ENCODE results near the gene ZSCAN25. TPM values are rescaled to one million over a fixed set of nuclear protein-coding genes. Genes with fewer than 3 reads are reported as not detected.
"Not testable (repeated sequence)": the region's sequence is repeated elsewhere in the genome, so short reads cannot be mapped to it uniquely, and the experiment has no call there.

Gene ZSCAN25
- polyA plus RNA-seq, 10 donors, result 7.5 to 11.9 (median 10.1) TPM

DNA sequence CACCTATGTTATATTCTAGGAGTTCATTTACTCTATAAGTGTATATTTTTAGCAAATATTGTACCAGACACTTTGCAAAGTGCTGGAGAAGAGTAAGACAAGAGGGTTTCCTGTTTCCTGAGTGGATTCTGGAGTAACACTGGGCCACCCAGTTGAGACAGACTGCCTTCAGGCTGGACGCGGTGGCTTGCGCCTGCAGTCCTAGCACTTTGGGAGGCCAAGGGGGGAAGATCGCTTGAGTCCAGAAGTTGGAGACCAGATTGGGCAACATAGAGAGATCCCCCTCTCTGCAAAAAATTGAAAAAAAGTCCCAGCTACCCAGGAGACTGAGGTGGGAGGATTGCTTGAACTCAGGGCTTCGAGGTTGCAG lies 772 bp upstream of the ZSCAN25 start:
- DNase-seq, result no peak

DNA sequence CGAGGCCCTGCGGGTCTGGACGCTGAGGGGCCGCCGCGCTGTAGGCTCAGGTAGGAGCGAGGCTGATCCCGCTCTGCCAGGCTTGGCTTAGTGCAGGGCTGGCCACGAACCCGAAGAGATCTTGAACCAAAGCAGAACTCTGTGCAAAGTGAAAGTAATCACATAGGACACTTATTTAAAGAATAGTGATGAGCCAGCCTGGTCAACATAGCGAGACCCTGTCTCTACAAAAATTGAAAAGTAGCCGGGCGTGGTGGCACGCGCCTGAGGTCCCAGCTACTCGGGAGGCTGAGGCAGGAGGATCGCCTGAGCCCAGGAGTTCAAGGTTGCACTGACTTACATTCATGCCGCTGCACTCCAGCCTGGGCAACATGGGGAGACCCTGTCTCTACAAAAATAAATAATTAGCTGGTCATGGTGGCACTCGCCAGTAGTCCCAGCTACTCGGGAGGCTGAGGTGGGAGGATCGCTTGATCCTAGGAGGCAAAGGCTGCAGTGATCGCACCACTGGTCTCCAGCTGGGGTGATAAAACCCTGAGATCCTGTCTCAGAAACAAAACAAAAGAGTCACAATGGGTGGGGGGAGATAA lies 541 bp downstream of the ZSCAN25 start:
- no peak for DNase-seq

DNA sequence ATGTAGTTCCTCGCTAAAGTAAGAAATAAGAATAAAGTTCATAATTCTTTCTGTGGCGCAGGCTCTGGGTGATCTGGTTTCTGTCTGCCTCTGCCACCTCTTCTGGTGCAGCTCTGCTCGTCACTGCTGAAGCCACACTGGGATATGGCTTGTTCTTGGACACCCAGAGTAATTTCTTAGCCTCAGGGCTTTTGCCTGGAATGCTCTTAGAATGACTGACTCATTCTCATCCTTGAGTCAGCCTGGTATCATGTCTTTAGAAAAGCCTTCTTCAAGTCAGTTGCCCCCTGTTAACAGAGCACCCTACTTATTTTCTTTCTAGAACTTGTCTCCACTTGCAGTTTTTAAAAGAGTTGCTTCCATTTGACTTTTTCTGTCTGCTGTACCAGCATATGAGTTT lies 2.0 kb downstream of the ZSCAN25 start:
- no peak for DNase-seq

DNA sequence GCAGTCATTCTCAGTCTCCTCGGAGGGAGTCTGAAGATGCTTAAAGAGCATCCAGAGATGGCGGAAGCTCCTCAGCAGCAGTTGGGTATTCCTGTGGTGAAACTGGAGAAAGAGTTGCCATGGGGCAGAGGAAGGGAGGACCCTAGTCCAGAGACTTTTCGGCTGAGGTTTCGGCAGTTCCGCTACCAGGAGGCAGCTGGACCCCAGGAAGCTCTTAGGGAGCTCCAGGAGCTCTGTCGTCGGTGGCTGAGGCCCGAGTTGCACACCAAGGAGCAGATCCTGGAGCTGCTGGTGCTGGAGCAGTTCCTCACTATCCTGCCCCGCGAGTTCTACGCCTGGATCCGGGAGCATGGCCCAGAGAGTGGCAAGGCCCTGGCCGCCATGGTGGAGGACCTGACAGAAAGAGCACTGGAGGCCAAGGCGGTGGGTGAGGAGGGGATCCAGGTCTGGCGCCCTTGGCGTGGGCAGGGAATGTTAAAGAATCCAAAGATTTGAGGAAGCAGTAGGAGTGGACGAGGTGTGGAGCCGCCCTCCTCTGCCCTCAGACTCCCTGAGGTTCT lies 2.9 kb downstream of the ZSCAN25 start:
- no peak for DNase-seq

DNA sequence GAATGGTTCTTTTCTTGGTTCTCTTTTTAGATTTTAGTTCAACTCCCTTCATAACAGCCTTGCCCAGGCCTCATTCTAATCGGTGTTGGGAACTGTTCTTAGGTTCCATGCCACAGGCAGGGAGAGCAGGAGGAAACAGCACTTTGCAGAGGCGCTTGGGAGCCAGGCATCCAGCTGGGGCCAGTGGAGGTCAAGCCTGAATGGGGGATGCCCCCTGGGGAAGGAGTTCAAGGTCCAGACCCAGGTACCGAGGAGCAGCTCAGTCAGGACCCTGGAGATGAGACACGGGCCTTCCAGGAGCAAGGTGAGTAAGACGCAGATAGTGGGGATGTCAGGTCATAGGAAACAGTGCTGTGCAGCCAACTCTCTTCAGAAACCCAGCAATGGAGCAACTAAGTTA lies 4.5 kb downstream of the ZSCAN25 start:
- no peak for DNase-seq

DNA sequence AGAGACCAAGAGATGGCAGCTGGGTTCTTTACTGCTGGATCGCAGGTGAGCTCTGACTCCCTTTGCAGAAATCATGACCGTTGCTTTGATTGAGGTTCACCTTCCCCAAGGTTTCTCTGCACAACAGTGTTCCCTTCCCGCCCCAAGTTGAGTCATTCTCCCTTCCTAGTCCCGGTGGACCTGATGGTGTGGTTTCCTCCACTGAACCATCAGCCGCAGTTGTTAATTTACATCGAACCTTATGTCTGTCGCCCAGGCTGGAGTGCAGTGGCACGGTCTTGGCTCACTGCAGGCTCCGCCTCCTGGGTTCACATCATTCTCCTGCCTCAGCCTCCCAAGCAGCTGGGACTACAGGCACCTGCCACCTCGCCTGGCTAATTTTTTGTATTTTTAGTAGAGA lies 5.8 kb downstream of the ZSCAN25 start:
- no peak for DNase-seq

DNA sequence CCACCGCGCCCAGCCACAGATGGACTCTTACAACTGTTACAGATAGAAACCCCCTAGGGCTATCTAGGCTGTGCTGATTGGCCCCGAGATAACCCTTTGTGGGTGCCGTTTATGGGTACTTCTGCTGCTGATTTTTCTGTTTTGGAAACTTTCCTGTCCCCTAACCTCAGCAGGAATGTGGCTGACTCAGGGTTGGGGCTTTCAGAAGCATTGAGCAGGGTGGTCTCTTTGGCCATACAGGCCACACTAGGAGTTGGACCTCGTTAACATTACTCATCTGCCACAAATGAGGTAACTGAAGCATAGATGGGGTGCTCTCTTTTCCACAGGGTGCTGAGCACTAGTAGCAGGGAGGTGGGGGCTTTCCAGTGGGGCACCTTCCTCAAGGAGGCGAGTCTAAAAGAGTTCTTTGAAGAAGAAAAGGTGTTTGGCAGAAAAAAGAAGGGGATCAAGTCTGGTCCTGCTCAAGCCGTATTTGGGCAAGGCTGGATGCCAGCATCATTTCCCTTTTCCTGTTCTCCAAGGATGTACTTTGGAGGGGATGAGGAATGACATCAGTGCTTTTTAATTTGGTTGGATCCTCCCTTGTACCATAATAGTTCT lies 6.4 kb downstream of the ZSCAN25 start:
- DNase-seq, result no peak

DNA sequence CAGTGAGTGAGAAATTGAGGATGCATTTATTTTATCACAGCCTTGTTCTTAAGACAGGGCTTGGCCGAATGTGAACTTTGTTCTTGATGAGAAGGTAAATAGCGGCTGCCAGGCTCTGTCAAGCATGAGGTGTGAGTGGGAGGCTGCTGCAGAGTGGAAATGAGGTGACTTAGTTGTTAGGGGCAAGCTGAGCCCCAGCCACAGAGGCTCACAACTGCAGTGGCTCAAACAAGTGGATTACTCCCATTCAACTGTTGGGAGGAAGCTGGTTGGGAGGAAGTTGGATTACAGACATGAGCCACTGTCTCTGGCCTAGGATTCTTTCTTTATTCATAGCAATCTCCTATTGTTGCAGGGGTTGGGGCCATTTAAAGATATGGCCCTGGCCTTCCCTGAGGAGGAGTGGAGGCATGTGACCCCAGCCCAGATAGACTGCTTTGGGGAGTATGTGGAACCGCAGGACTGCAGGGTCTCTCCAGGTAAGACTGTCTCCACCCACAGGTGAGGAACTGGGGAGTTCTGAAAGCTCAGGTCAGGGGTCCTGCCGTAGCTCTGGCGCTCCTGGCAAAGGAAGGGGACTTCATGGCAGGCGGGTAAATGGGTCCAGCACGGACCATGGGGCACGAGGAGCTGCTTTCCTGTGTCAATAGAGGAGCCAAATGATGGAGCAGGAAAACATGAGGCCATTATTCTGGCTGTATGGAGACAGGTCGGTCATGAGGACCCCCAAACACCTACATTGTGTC lies 7.1 kb downstream of the ZSCAN25 start:
- DNase-seq, result no peak

DNA sequence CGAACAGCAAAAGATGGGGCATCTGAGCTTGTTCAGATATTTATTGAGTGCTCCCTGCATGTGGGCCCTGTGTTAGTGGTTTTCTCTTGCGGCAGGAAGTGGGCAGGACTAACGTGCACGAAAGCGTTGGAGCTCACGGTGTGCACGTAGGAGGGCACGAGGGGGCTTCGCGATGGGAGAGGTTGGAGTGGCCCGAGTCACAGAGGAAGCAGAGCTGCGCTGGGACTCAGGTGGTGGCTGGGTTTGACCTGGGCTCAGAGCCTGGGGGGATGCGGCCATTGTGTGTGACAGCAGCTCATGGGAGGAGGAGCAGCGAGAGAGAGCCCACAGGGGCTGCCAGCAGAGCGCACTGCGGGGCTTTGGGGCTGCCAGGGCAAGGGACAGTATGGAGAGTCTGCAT lies 7.7 kb downstream of the ZSCAN25 start:
- no peak for DNase-seq

DNA sequence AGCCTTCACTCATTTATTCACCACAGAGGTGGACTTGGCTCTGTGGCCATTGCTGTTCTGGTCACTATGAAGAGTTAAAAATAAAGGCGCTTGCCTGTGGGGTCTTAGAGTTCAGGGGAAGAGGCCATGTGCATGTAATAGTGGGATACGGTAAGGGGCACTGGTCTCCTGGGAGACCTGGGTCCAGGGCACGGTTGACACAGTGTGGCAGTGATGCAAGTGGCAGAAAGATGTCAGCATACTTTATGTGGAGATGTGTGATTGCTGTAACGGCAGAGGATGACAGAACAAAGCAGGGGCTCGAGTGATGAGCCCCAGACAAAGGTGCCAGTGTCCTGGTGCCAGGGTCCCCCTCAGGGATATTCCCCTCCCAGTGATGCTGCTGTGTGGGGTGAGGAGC lies 8.6 kb downstream of the ZSCAN25 start:
- DNase-seq, result no peak

DNA sequence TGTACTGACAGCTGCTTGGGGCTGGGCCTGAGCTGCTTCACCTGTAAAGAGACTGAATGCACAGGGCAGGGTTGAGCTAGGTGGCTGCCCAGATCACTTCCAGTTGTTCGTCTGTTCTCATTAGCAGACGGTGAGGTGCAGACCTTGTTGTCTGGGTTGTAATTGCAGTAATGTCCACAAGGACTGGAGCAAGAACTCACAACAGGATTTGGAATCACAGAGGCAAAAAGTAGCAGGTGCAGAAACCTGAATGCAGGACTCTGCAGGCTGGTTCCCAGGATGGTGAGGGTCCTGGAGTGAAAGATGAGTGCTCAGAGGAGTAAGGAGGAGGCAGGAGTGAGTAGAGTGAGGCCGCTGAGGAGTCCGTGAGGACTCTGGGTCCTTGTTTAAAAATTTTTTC lies 9.2 kb downstream of the ZSCAN25 start:
- no peak for DNase-seq

DNA sequence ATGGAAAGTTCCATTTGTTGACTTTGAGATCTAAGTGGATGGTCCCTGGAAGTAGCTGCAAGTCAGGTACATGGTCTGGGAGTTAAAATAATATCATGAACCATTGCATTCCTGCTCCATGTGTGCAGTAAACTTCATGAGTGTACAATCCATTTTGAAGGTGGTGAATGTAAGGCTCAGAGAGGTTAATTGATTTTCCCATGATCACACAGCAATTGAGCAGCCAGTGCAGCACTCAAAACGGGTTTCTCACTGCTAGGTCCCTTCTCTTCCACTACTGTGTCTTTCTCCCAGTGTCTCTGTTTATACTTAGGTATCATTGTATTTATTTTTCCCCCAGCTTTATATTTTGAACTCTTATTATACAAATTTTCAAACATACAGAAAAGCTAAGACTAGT lies 9.9 kb downstream of the ZSCAN25 start:
- no peak for DNase-seq

DNA sequence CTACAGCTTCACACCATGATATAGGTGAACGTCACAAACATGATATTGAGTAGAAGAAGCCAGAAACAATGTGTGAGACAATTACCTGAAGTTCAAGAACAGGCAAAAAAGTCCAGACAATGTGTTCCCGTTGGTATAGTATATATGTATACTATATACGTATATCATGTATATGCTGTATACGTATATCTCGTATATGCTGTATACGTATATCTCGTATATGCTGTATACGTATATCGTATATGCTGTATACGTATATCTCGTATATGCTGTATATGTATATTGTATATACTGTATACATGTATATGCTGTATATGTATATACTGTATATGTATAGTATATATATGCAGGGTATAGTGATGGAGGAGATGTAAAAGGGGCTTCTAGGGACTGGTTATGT lies 10.8 kb downstream of the ZSCAN25 start:
- no peak for DNase-seq

DNA sequence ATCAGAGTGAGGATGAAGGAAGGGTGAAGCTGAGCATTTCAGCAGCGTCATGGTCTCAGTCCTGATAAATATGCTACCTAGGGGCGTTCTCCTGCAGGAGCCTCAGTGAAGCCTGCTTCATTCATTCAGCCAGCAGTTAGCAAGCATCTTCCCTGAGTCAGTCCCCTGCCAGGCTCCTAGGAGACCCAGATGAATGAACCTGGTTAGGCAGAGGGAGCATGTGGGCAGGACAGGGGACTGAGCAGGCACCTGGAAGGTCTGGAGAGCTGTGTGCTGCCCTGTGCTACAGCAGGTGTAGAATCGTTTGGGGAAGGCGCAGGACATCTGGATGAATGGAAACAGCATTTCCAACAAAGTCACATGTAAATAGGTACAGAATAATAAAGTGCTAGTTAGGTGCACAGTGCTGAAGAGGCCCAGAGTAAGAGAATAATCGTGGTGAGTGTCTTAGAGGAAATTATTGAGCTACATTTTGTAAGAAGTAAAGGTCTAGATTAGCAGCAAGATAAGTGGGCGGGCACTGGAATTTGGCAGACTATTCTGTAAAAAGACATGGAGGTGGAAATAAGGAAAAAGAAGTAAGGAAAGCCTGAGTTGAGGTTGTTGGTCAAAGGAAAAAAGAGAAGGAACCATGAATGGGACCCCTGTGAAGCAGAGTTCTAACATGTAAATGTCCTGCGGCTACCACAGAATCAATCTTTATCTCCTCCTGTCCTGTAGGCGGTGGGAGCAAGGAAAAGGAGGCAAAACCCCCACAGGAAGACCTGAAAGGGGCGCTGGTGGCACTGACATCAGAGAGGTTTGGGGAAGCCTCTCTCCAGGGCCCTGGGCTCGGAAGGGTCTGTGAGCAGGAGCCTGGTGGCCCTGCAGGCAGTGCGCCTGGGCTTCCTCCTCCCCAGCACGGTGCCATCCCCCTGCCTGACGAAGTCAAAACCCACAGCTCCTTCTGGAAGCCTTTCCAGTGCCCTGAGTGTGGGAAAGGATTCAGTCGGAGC lies 12.0 kb downstream of the ZSCAN25 start:
- DNase-seq, result no peak

DNA sequence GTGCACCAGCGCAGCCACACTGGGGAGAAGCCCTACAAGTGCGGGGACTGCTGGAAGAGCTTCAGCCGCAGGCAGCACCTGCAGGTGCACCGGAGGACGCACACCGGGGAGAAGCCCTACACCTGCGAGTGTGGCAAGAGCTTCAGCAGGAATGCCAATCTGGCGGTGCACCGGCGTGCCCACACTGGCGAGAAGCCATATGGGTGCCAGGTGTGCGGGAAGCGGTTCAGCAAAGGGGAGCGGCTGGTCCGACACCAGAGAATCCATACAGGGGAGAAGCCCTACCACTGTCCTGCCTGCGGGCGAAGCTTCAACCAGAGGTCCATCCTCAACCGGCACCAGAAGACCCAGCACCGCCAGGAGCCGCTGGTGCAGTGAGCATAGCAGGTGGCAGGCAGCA lies 12.9 kb downstream of the ZSCAN25 start:
- no peak for DNase-seq

DNA sequence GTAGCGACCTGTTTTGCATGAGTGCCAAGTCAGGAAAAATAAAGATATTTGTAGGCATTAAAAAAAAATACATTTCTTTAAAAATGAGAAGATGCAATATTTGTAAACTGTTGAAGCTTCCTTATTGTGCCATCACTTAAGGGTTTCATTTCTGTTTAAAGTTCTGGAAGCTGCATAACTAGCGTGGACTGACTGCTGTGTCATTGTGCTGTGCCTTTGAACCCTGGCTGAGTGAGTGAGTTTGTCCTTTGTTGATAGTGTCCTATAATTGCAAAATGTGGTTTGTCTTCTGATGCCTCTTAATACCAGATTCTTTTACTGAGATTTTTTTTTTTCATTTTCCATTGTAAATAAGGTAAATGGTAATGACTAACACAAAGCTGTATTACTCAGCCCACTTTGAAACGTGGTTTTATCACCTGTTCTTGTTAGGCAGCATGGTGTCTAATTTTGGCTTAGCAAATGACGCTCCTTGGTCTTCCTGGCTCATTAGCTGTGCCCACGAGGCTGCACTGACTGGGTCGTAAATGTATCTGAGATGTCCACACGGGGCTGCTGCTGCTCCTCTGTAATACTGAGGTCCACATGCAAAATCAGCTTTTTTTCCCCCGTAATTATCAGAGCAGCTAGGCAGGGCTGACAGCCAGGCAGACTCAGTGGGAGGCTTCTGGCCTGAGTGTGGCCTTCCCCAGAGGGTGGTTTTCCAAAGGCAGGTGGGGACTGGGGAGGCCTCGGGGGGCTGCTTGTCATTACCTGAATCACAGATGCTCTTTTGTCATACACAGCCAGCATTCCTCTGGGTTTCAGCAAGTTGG lies 14.8 kb downstream of the ZSCAN25 start:
- peak; percentile 3 to 27 (median 8) for DNase-seq

DNA sequence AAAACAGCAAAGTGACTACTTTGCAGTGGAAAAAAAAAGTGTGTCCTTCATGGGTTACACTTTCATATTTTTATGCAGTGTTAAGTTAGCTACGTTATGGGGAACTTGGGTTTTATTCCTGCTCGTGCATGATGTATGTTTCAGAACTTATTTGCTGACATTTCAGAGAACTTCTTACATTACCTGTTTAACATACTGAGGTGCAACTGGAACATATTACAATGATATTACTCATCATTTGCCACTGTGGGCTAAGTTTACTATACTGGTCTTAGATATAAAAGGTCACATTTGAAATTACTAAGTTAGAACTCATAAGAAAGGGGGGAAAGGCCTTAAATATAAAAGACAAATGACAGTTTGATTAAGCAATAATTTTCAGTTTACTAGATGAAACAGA lies 20.7 kb downstream of the ZSCAN25 start:
- DNase-seq, result not testable (repeated sequence)

DNA sequence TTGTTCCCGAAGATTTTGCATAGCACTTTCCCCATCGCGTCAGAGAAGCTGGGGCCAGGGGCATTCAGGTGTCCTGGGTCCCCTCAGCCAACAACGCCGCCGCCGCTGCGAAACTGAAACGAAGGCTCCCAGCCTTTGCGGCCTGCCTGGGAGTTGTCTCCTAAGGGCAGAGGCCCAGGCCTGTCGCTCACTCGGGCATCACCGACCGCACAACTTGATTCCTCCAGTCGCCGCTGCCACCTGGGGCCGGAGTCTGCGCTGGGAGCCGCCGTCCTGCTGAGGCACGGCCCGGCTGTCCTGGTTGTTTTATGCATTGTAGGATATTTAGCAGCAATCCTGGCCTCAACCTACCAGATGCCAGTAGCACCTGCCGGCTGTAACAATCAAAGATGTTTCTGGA lies 22.0 kb downstream of the ZSCAN25 start:
- no peak for DNase-seq

DNA sequence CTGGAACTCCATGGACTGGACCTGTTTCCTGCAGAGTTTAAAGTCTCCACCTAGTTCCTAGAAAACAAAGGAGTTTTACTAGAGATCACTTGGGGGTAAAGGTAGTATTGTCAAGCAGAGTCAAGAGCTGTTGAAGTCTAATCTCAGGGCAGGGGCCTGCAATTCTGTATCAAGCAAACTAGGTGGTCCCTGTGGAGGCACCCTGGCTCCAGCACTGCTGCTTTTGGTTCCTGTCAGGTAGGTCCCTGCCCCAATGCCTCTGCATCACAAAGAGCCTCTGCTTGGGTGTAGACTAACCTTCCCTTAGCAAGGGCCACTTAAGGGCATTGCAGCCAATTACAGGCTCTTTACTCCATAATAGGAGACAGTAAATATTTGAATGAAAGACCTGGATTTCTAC lies 22.5 kb downstream of the ZSCAN25 start:
- no peak for DNase-seq

DNA sequence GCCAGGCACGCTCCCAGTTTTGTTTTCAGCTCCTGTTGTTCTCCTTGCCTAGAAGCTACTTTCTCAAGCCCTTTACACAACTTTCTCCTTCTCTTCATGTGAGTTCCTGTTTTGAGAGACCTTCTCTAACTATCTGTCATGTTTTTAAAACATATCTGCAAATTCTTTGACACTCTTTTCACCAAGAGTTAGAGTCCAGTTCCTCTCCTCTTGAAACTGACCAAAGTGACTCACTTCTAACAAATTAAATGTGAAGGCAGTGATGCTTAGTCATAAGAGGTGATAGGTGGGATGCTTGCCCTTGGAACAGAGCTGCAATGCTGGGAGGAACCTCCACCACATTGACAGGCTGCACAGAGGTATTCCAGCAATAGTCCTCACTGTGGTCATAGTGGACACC lies 25.3 kb downstream of the ZSCAN25 start:
- DNase-seq, result no peak

DNA sequence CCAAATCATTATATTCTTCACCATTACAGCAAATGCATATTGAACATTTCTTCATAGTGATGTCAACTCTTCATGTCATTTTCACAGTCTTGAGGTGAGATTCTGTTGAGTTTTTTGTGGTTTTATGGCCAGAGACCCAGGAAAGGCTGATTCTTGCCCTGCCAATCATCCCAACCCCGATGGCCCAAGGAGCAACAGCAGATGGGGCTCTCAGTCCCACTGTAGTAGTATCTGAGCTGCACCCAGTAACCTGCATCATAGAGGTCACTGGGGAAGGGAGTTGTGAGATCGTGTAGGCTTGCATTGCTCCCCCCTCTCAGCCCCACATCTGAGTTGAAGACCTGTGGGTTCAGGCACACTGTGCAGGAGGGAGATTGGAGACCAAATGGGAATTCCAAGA lies 26.7 kb downstream of the ZSCAN25 start:
- DNase-seq, result no peak
